Erythroblast (primary cell): ENCODE measurements around the gene RETREG2.

Experiments
- DNase-seq, 2 experiments: peaks; one replicate each; lab custom pipeline; 2025; lab: John Stamatoyannopoulos, UW
- GATA1 ChIP-seq: IDR thresholded peaks from 2 replicates; pipeline ENCODE4 v1.6.1; 2011; ENCODE audit warnings: low read depth, mild to moderate bottlenecking, control low read depth, low read length, moderate library complexity
- POLR2A ChIP-seq: IDR thresholded peaks from 2 replicates; pipeline ENCODE4 v1.6.1; 2011; ENCODE audit warnings: mild to moderate bottlenecking, low read length

The RETREG2 gene

DNA sequence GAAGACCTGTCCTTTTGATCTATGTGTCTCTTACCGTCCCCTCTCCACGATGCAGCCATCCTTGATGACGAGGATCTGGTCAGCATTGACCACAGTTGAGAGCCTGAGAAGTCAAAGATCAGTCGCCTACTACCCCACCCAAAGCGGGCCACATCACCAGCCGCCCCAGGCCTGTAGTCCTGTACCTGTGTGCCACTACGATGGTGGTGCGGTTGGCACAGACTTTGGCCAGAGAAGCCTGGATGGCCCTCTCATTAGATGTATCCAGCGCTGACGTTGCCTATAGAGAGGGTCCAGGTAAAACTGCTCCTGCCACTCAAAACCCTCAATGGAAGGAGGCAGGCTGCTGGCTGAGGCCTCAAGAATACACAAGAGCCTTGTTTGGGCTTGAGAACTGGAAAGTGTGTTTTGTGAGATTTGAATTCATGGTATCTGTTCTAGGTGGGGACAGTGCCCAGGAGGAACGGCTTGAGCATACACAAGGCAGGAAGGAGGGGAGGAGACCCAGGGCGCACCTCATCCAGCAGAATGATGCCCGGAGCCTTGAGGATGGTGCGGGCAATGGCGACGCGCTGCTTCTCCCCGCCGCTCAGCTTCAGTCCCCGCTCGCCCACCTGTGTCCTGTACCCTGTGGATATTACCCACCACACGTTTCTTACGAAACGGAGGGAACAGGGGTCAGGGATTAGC is 32.3 kb downstream of the RETREG2 start:
- TF ChIP-seq GATA1 (no peak), POLR2A (peak; percentile 34)
- DNase-seq: no peak

- no peak for DNase-seq
- TF ChIP-seq POLR2A (peak; percentile 1), GATA1 (no peak)
Observed at GRCh38 chr2:219210886-219211362, 32.8 kb downstream of the RETREG2 start.

GRCh38 chr2:219213026-219213415 is 34.9 kb downstream of the RETREG2 start:
- DNase-seq: no peak
- no peak for TF ChIP-seq GATA1

DNA sequence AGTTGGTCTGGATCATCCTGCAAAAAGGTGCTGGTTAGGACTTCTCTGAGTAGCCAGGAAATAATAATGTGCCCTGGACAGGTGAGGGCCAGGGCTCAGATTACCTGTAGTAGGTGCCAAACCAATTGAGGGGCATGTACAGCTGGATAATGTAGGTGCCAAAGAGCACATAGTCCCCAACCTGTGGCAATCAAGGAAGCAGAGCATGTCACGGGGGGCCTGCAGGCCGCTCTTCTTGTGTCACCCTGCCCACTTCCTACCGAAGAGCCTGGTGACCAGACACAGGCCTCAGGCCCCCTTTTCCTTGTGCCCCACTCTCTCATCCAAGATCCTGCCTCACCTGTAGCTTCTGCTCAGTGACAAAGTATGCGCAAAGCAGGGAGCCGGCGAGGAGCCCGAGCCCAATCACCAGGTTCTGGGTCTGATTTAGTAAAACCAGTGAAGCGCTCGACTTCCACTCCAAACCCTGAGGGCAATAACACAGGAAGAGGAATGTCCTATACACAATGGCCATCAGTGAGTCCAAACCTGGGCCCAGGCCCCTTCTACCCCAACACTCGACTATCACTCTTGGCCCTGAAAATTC is 35.5 kb downstream of the RETREG2 start:
- DNase-seq: no peak
- no peak for TF ChIP-seq POLR2A
- TF ChIP-seq GATA1: no peak

- no peak for TF ChIP-seq GATA1
- peak; percentile 11 for TF ChIP-seq POLR2A
- no peak for DNase-seq
Observed at GRCh38 chr2:219214141-219214540, 36.1 kb downstream of the RETREG2 start.

GRCh38 chr2:219214786-219215185 is 36.7 kb downstream of the RETREG2 start:
- TF ChIP-seq GATA1: no peak
- TF ChIP-seq POLR2A: no peak
- no peak for DNase-seq

DNA sequence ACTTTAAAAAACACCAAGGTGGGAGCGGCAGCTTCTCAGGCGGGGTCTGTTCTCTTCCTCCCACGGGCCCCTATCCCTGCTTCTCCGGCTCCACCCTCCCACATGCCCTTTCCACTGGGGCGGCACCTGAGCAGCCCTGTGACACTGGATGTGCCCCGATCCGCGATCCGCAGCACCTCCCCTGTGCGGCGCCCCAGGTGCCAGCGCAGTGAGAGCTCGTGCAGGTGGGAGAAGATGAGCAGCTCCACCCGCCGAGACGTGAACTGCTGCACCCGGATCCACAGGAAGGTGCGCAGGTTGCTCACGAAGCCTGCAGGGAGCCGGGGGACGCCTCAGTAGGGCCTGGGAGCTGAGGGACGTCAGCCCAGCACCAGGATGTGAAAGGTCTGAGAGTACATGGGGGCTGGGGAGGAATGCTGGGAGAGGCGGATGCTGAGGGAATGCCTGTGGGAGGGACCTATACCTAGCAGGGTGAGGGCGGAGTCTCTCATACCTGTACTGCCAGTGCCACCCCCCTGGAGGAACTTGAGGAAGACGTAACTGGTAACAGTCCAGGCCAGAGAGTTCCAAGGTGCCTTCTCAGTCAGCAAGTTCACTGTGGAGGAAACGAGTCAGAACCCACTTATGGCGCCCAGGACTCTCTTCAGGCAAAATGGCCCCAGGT is 37.9 kb downstream of the RETREG2 start:
- no peak for DNase-seq
- TF ChIP-seq GATA1 (no peak), POLR2A (no peak)

DNA sequence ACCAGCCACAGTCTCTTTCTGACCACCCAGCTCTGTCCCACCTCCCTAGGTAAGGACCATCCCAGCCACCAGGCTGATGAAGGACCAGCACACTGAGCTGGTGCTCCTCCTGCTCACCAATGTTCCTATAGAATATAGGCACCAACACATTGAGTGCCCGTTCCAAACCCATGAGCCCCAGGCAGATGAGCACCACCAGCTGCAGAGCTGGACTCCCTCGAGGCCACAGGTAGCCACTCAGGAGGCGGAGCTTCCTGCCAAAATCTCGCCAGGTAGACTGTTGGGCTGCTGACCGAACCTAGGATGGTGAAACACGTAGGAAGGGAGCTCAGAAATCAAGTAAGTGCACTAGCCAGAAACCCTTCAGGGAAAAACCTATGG is 38.5 kb downstream of the RETREG2 start:
- TF ChIP-seq GATA1 (no peak), POLR2A (no peak)
- no peak for DNase-seq

DNA sequence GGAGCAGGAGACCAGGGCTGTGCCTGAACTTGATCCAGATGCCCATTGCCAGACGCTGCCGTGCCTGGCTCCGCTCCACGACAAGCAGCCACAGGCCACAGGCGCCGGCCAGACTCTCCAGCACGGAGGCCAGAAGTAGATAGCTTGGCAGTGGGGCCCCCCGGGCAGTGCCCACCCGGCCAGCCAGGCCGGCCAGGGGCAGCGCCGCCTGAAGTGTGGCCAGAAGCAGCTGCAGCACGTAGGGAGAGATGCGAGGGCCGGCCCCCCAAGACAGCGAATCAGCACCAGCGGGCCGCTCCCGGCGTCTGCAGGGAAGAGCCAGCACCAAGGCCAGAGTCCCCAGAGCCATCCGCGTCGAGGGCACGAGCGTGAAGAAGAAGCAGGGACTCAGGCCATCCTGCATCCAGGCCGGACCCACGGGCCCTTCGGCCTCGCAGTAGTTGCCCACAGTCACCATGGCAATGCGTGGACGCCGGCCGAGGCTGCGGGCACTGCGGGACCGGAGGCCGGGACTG is 40.2 kb downstream of the RETREG2 start:
- DNase-seq: peak; percentile 86 to 88
- no peak for TF ChIP-seq POLR2A
- TF ChIP-seq GATA1: no peak

DNA sequence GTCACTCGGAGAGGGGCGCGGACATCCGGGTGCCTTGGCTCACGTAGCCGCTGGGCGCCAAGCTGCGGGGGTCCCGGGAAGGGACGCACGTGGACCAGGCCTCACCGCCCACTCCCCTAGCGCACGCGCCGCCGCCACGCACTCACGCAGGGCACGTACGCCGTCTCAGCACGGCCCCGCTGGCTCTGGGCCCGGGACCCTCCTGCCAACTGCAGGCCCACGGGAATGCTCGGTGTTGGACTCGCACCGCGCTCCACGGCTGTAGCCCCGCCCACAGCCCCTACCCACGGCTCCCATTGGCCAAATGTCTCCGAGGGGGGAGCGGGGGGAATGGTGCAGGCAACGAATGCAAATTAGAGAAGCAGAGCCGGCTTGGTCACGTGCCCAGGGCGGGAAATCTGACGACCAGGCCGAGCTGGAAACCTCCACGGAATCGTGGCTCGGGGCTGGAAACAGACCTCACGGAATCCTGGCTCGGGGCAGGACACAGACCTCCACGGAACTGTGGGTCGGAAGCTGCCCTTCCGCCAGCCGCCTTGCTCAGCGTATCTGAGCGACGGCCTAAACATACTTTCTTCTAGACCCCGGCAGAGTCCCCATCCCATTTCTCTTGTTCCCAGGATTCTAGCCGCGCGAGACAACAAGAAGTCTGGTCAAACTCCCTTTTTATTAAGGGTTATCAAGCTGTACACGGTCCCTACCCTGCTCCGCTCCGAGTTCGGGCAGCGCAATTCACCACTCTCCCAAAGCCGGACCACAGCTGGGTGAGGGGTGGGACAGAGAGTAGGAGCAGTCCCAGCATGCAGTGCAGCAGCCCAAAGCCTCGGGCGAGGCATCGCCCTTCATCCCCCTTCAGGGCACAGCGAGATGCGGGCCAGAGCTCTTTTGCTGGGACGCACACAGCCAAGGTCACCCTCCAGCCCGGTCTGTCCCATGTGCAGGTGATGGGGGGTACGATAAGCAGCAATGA is 40.9 kb downstream of the RETREG2 start, which contains the start of gene ABCB6:
TSS of gene ABCB6 (minus strand) at position 227 of the 970 bp plus-strand sequence. CDS start 285 bp downstream, outside the sequence.
- DNase-seq: peak; percentile 95 to 97
- TF ChIP-seq GATA1 (no peak), POLR2A (peak; percentile 95)

GRCh38 chr2:219219784-219220532 is 41.9 kb downstream of the RETREG2 start:
- no peak for DNase-seq
- TF ChIP-seq GATA1 (no peak), POLR2A (no peak)

- DNase-seq: peak in 1 of 2 experiments; percentile 60
- no peak for TF ChIP-seq GATA1
- no peak for TF ChIP-seq POLR2A
Observed at GRCh38 chr2:219220652-219221402, 42.8 kb downstream of the RETREG2 start.
